ENCODE measurements around the gene LUZP1. TPM values are rescaled to one million over a fixed set of nuclear protein-coding genes. Genes with fewer than 3 reads are reported as not detected.
A peak's percentile ranks its signal among the peaks of the same experiment; 100 is the strongest.

LUZP1 gene
- total RNA-seq, 1 experiment from 2014 or later, result 43.4 TPM

DNA sequence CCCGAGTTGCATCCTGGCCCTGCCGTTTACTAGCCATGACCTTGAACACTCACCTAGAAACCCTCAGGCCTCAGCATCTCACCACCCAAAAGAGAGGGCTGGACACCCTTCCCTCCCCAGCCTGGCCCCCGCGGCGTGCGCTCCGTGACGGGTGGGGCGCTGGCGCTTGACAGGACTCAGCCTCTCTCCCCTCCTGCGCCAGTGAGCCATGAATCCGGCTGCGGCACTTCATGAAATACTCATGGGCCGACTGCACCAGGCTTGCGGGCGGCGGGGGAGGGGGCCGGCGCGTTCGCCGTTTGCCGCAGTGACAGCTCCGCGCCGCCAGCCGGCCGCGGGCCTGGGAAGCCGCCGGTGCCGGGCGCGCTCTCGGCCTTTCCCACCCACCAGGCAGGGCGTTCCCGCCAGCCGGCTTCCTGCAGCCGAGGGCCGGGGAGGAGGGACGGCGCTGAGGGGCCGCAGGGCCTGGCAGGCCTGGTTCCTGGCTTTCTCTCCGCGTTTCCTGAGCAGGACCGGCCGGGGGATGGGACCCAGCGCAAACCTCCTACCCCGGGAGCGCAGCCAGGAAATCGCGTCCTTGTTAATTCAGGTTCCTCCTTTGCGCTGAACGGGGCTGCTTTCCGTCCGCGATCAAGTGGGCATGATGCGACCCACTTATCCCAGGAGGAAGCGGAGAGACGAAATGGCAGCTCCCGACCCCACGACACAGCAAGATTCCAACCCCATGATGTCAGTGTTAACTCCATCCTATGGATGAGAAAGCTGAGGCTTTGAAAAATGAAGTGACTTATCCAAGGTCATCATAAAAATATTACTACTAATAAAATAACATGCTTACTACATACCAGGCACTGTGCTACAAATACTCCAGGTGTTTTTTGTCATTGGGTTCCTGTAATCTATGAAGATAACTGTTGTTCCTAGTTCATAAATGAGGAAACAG is 9.1 kb upstream of the LUZP1 start (continued):
- TF ChIP-seq JUN (CRISPR knock-in tag; IDR thresholded peaks at IDR 0.05) (no peak), FOXK1 (CRISPR knock-in tag; IDR thresholded peaks at IDR 0.05) (peak; percentile 54), KAT7 (CRISPR knock-in tag; IDR thresholded peaks at IDR 0.05; ENCODE audit: borderline replicate concordance) (0 out of 2 replicates have a peak, but pooled peaks have one; percentile 61), ESRRA (CRISPR knock-in tag; IDR thresholded peaks at IDR 0.05; ENCODE audit: borderline replicate concordance) (peak; percentile 77; the same call in 1 of the 2 replicates), ZNF671 (CRISPR knock-in tag; IDR thresholded peaks at IDR 0.05) (no peak), ZNF317 (CRISPR knock-in tag; IDR thresholded peaks at IDR 0.05; ENCODE audit: borderline replicate concordance, low read depth) (no peak), RELA (CRISPR knock-in tag; IDR thresholded peaks at IDR 0.05; ENCODE audit: borderline replicate concordance) (0 out of 2 replicates have a peak, but pooled peaks have one; percentile 24), NFE2L1 (CRISPR knock-in tag; IDR thresholded peaks at IDR 0.05) (no peak; the same call in 1 of the 2 replicates), NFYB (CRISPR knock-in tag; conservative IDR thresholded peaks at IDR 0.05; ENCODE audit: low read depth) (no peak), NR2C2 (CRISPR knock-in tag; IDR thresholded peaks at IDR 0.05) (no peak), ZNF219 (CRISPR knock-in tag; IDR thresholded peaks at IDR 0.05; ENCODE audit: borderline replicate concordance) (no peak), NFATC4 (CRISPR knock-in tag; IDR thresholded peaks at IDR 0.05) (no peak)
- TF ChIP-seq, protein P1, sequence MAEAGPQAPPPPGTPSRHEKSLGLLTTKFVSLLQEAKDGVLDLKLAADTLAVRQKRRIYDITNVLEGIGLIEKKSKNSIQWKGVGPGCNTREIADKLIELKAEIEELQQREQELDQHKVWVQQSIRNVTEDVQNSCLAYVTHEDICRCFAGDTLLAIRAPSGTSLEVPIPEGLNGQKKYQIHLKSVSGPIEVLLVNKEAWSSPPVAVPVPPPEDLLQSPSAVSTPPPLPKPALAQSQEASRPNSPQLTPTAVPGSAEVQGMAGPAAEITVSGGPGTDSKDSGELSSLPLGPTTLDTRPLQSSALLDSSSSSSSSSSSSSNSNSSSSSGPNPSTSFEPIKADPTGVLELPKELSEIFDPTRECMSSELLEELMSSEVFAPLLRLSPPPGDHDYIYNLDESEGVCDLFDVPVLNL (CRISPR knock-in tag; IDR thresholded peaks at IDR 0.05; ENCODE audit: borderline replicate concordance, low read depth), result peak; percentile 80

DNA sequence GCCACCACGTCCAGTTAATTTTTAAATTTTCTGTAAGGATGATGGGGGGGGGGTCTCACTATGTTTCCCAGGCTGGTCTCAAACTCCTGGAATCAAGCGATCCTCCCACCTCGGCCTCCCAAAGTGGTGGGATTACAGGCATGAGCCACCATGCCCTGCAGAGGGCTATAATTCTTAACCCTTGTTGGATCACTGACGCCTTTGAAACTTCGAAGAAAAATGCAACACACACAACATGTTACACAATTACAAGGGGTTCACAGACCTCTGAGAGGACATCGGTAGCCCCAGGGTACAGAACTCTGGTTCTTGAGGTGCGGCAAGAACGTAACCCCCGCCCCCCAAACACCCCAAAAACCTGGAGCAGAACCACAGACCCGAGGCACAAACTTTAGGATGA is 8.4 kb upstream of the LUZP1 start:
- no peak overlapping the region for H3K27ac Mint-ChIP-seq
- H3K4me1 Mint-ChIP-seq, result no peaks in the 10 kb centered on the region; the same call in 1 of the 2 replicates
- CTCF ChIA-PET, result interaction anchor here (1.0 to 2.7 kb wide), 5 partner anchors 8 to 78 kb away, joined by 3 to 13 read pairs (median 4); partner anchors contain the start of gene HTR1D
- H3K36me3 Mint-ChIP-seq, result no peaks in the 10 kb centered on the region
- ATAC-seq (no peak), DNase-seq (ENCODE audit: low spot score) (no peak)
- POLR2A ChIA-PET, result no interaction called here
- H3K27me3 Mint-ChIP-seq (ENCODE audit: low read depth), result peaks cover 44% of the 10 kb centered on the region
- TF ChIP-seq, protein P2, sequence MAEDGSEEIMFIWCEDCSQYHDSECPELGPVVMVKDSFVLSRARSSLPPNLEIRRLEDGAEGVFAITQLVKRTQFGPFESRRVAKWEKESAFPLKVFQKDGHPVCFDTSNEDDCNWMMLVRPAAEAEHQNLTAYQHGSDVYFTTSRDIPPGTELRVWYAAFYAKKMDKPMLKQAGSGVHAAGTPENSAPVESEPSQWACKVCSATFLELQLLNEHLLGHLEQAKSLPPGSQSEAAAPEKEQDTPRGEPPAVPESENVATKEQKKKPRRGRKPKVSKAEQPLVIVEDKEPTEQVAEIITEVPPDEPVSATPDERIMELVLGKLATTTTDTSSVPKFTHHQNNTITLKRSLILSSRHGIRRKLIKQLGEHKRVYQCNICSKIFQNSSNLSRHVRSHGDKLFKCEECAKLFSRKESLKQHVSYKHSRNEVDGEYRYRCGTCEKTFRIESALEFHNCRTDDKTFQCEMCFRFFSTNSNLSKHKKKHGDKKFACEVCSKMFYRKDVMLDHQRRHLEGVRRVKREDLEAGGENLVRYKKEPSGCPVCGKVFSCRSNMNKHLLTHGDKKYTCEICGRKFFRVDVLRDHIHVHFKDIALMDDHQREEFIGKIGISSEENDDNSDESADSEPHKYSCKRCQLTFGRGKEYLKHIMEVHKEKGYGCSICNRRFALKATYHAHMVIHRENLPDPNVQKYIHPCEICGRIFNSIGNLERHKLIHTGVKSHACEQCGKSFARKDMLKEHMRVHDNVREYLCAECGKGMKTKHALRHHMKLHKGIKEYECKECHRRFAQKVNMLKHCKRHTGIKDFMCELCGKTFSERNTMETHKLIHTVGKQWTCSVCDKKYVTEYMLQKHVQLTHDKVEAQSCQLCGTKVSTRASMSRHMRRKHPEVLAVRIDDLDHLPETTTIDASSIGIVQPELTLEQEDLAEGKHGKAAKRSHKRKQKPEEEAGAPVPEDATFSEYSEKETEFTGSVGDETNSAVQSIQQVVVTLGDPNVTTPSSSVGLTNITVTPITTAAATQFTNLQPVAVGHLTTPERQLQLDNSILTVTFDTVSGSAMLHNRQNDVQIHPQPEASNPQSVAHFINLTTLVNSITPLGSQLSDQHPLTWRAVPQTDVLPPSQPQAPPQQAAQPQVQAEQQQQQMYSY (CRISPR knock-in tag; IDR thresholded peaks at IDR 0.05), result peak; percentile 55; the same call in 1 of the 2 replicates
- no peak for TF ChIP-seq SOX15 (CRISPR knock-in tag; IDR thresholded peaks at IDR 0.05)
- no peaks in the 10 kb centered on the region for H3K9me3 Mint-ChIP-seq
- H3K4me3 Mint-ChIP-seq, result peak overlapping the region; percentile 62

DNA sequence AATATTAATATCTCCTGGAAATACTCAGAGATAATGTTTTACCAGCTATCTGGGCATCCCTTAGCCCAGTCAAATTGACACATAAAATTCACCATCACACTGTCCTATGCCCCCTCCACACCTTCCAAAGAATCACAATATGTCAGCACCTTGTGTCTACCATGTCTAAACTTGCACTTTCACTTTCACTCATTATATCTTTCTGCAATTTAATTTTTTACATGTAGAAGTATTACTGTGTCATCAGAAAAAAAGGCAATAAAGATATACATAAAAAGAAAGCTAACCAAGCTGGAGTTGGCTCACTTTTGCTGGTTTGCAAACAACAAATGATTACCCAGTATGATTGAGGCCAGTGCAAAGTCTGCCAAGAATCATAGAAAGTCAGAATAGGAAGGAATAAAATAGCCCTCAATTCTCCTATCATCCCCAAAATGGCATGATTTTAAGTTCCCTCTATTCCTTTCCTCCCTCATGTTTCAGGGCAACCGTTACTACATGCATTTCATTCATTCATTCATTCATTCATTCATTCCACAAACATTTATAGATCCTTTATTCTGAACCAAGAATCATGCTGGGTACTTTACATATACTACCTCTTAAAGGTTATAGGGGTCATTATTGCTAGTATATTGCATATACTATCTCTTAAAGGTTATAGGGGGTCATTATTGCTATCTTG is 5.9 kb upstream of the LUZP1 start:
- Mint-ChIP-seq H3K27ac (no peak overlapping the region), H3K9me3 (no peaks in the 10 kb centered on the region), H3K4me3 (no peak overlapping the region), H3K27me3 (ENCODE audit: low read depth) (peaks cover 43% of the 10 kb centered on the region), H3K36me3 (no peaks in the 10 kb centered on the region), H3K4me1 (peaks cover 5% of the 10 kb centered on the region)
- ChIA-PET POLR2A (no interaction called here), CTCF (no interaction called here)
- DNase-seq (ENCODE audit: low spot score) (no peak), ATAC-seq (no peak)
- TF ChIP-seq TP53 (CRISPR knock-in tag; IDR thresholded peaks at IDR 0.05) (no peak), NFE2L1 (CRISPR knock-in tag; IDR thresholded peaks at IDR 0.05) (no peak)
